Breast epithelium (tissue), 3 donors: ENCODE measurements around the gene PDZD4.

Experiments used
- POLR2AphosphoS5 ChIP-seq, 3 donors: sonication (generic); formaldehyde crosslinking; IDR thresholded peaks; one replicate each; pipeline ENCODE4 v1.6.1; 2017; ENCODE audit warnings: antibody characterized with exemption in 3 of 3
- TF ChIP-seq, protein P1 (sequence below), 3 donors: fragments of 450-650 bp; IDR thresholded peaks; one replicate each; pipeline ENCODE4 v1.5.1; 2016 to 2017; ENCODE audit warnings: antibody characterized with exemption in 3 of 3, mild to moderate bottlenecking in 3 of 3, moderate library complexity in 3 of 3

DNA sequence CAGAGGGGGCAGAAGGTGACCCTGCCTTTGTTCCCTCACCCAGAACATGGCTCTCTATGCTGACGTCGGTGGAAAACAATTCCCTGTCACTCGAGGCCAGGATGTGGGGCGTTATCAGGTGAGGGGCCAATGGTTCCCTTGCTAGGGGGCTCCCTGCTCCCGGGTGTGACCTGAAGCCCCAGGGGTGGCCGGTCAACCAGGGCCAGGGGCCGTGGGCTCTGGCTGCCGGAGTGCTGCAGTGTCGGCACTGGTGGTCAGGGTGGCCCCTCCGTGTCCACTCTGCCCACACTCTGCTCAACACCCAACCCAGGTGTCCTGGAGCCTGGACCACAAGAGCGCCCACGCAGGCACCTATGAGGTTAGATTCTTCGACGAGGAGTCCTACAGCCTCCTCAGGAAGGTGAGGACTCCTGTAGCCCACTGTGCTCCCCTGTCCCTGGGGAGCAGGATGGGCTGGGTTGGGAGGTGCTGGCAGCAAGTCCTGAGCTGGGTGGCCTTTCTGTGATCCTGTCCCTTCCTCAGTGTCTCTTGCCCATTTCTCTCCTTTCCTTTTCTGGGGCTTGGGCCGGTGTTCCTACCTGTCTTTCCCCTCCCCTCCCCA is 32.8 kb downstream of the PDZD4 start:
- TF ChIP-seq, protein P1, sequence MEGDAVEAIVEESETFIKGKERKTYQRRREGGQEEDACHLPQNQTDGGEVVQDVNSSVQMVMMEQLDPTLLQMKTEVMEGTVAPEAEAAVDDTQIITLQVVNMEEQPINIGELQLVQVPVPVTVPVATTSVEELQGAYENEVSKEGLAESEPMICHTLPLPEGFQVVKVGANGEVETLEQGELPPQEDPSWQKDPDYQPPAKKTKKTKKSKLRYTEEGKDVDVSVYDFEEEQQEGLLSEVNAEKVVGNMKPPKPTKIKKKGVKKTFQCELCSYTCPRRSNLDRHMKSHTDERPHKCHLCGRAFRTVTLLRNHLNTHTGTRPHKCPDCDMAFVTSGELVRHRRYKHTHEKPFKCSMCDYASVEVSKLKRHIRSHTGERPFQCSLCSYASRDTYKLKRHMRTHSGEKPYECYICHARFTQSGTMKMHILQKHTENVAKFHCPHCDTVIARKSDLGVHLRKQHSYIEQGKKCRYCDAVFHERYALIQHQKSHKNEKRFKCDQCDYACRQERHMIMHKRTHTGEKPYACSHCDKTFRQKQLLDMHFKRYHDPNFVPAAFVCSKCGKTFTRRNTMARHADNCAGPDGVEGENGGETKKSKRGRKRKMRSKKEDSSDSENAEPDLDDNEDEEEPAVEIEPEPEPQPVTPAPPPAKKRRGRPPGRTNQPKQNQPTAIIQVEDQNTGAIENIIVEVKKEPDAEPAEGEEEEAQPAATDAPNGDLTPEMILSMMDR (IDR thresholded peaks at IDR 0.05), result no peak
- TF ChIP-seq POLR2AphosphoS5 (IDR thresholded peaks at IDR 0.05), result no peak
